Mesodermal cell (in vitro differentiated cells): ENCODE data around the gene PTPRN2.
"Not testable (repeated sequence)": the region's sequence is repeated elsewhere in the genome, so short reads cannot be mapped to it uniquely, and the experiment has no call there.

Experiments
- H3K27ac ChIP-seq: 2 replicates; pipeline ENCODE4 v1.7.0; 2013; ENCODE audit warnings: mild to moderate bottlenecking, low read depth, low read length, moderate library complexity; ENCODE audit not compliant: severe bottlenecking
- H3K36me3 ChIP-seq: 2 replicates; pipeline ENCODE4 v1.7.1; 2013; ENCODE audit warnings: mild to moderate bottlenecking, low read length, moderate library complexity; ENCODE audit not compliant: control insufficient read depth, insufficient read depth
- H3K4me1 ChIP-seq: one replicate; pipeline ENCODE4 v1.7.1; 2013; ENCODE audit warnings: mild to moderate bottlenecking, low read length; ENCODE audit not compliant: insufficient read depth, control insufficient read depth, poor library complexity, severe bottlenecking
- H3K4me3 ChIP-seq: 2 replicates; pipeline ENCODE4 v1.7.0; 2013; ENCODE audit warnings: low read length, control low read depth, mild to moderate bottlenecking; ENCODE audit not compliant: insufficient read depth, poor library complexity, severe bottlenecking; ENCODE audit errors: extremely low read depth
- H3K9me3 ChIP-seq: 2 replicates; pipeline ENCODE4 v1.7.1; 2013; ENCODE audit warnings: mild to moderate bottlenecking, low read length, moderate library complexity; ENCODE audit not compliant: control insufficient read depth
- WGBS, 2 experiments: methylation state at CpG; one replicate each; pipeline ENCODE4 v1.1.5; 2013; ENCODE audit warnings: missing lambda C conversion rate in 2 of 2; ENCODE audit not compliant: insufficient coverage in 2 of 2; 5-methylcytosine and 5-hydroxymethylcytosine counted together

PTPRN2 gene

DNA sequence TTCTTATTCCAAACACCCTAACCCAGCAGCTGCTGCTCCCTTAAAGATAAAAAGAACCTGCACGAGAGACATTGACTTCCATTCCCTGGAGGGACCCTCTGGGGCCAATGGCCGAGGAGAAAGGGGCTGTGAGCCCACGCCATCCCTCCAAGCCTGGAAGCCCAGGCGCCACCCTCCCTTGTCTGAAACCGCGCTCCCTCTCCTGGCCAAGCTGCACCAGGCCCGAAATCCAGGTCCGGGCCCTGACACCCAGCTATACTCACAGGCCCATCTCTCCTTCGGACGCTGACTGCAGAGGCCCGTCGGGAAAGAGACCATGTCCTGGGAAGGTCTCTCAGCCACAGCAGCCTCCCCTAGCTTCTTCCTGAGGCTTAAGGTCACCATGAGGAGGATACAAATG, 196.5 kb downstream of the PTPRN2 start:
- H3K36me3 ChIP-seq: no peaks in the 10 kb centered on the region
- 71 to 79% methylated on average over 6 to 12 of the region's 12 CpGs for WGBS, 2 experiments
- peaks cover 87% of the 10 kb centered on the region for H3K9me3 ChIP-seq
- H3K27ac ChIP-seq: no peak overlapping the region
- no peaks in the 10 kb centered on the region for H3K4me1 ChIP-seq
- H3K4me3 ChIP-seq: no peak overlapping the region

DNA sequence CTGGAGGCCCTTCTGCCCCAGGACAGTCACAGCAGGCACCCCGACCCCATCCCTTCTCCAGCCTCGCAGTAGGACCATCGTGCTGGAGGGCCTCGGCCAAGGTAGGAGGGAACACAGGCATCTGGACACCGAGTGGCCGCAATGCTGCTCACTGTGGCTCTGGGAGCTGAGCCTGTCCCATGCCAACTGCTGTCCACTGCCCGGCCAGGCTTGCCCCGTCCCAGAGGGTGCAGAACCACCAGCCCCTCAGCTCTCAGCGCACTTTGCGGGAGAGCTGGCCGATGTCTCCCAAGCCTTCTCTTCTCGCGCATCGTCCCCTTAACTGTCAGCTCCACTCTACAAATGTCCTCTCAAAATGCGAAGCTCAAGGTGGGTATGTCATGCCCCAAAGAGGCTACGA, 197.2 kb downstream of the PTPRN2 start:
- 78 to 82% methylated on average over 14 to 16 of the region's 16 CpGs for WGBS, 2 experiments
- Histone ChIP-seq H3K4me3 (no peak overlapping the region), H3K36me3 (no peaks in the 10 kb centered on the region), H3K9me3 (peaks cover 86% of the 10 kb centered on the region), H3K27ac (no peak overlapping the region), H3K4me1 (no peaks in the 10 kb centered on the region)

DNA sequence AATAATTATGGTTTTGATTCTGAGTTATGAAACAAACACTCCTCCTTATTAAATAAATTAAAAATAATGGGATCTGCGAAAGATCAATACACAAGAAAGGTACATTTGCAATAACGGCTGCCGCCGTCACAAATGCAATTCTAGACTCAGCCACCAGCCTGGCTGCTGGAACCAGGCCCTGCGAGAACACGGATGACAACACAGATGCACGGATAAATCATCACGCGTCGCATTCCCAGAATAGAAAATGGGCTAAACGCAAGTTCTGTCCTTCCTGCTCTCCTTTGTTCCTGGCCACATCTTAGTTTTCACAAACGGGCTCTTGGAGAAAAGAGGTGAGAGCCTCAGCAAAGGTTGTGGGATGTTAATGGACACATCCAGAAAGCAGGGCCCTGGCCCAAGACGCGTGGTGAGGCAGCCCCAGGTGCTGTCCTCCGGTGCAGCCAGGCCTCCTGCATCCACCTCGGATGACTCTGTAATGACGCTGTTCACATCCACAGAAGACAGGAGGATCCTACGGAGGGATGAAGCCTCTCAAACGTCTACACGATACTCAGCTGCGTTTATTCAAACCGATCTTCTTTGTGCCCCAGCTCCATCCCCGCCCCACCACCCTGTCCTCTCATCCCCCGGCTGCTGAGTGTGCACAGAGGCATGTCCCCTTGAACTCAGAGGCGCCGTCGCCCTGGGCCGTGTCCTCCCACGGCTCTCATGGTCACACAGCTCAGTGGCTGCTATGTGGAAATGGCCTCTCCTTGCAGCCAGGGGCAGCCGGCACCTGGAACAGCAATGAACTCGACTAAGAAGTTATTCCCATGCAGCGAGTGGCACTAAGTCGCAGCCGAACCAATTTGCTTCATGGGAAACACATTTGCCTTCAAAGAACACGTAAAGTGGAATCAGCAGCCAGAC, 197.9 kb downstream of the PTPRN2 start:
- H3K4me1 ChIP-seq: no peaks in the 10 kb centered on the region
- no peak overlapping the region for H3K4me3 ChIP-seq
- WGBS, 2 experiments: 78 to 79% methylated on average over 30 to 35 of the region's 35 CpGs
- no peaks in the 10 kb centered on the region for H3K36me3 ChIP-seq
- H3K9me3 ChIP-seq: peaks cover 86% of the 10 kb centered on the region
- no peak overlapping the region for H3K27ac ChIP-seq

DNA sequence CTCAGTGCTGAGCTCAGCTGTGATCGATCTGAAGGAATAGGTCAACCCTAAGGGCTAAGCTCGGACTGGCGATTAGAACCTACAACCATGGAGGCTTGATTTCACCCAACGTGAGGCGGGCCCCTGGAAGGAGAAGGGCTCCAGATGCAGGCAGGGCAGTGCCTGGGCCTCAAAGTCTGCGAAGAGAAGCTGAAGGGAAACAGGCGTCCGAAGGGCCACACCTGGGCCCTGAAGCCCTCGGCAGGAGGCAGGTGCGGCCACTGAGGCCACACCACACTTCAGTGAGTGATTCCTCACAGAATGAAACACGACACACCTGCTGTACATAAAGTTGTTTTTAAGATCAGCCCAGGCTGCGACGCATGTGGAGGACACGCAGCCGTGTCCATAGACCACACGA, 198.7 kb downstream of the PTPRN2 start:
- WGBS, 2 experiments: 77 to 79% methylated on average over 15 to 16 of the region's 16 CpGs
- Histone ChIP-seq H3K27ac (no peak overlapping the region), H3K9me3 (peaks cover 86% of the 10 kb centered on the region), H3K4me1 (no peaks in the 10 kb centered on the region), H3K4me3 (no peak overlapping the region), H3K36me3 (no peaks in the 10 kb centered on the region)

DNA sequence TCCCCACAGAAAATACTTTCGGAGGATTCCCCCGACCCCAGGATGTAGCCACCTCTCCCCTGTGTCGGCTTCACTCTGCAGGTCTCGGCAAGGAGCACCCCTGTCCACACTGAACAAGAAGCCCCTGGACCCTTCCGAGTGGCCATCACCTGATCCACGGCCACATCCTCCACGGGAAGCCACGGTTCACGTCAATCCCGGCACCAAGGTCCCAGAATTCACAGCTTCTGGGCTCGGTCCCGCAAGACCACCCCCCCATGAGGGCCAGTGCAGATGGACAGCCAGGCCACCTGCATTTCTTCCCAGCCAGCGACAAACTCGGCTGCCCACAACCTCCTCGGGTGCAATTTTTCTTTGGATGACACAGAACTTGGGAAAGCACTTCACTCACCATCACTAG, 199.6 kb downstream of the PTPRN2 start:
- H3K4me3 ChIP-seq: no peak overlapping the region
- H3K9me3 ChIP-seq: peaks cover 86% of the 10 kb centered on the region
- H3K27ac ChIP-seq: no peak overlapping the region
- 79 to 80% methylated on average over 13 to 14 of the region's 15 CpGs for WGBS, 2 experiments
- no peaks in the 10 kb centered on the region for H3K4me1 ChIP-seq
- H3K36me3 ChIP-seq: no peaks in the 10 kb centered on the region

DNA sequence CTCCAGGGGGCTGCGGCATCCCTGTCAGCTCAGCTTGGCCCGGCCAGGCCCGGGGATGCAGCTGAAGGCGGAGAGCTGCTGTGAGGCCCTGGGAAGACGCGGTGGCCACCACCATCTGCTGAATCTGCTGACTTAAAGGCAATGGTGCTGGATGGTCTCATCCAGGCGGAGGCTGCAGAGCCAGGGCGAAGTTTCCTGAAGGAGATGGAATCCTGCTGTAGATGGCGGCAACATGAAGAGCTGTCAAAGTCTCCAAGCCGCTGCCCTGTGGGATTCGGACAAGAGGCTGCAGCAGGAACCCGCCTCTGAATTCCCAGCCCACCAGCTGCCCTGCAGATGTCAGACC, 200.1 kb downstream of the PTPRN2 start:
- peaks cover 86% of the 10 kb centered on the region for H3K9me3 ChIP-seq
- no peak overlapping the region for H3K27ac ChIP-seq
- no peaks in the 10 kb centered on the region for H3K36me3 ChIP-seq
- H3K4me3 ChIP-seq: no peak overlapping the region
- H3K4me1 ChIP-seq: no peaks in the 10 kb centered on the region
- 79 to 88% methylated on average over 12 of the region's 12 CpGs for WGBS, 2 experiments

DNA sequence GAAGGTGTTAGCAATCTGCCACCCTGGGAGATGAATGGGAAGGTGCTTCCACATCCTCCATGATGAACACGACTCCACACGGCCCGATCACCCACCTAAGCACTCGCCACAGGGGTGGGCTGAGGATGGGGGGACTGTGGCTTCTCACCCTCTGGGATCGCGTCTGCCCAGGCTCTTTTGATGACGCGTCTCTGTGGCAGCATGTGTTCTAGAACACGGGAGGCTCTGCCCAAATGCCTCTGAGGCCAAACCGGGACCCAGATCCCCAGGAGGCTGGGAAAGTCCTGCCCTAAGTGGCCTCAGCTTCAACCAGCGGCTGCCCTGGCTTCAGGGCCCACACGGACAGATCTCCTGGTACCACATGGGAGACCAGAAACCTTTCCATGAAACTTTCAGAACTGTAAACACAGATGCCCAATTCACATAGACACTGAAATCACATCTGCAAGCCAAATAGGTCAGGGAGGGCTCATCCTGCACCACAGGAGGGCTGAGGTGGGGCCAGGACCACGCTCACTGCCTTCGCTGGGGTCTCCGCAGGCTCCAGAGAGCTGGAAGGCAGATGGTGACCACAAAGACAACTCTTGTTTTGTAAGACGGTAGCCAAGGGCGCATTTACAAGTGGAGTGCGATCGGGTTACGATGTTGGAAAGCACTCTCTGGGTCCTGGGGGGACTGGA, 200.6 kb downstream of the PTPRN2 start:
- no peak overlapping the region for H3K4me3 ChIP-seq

DNA sequence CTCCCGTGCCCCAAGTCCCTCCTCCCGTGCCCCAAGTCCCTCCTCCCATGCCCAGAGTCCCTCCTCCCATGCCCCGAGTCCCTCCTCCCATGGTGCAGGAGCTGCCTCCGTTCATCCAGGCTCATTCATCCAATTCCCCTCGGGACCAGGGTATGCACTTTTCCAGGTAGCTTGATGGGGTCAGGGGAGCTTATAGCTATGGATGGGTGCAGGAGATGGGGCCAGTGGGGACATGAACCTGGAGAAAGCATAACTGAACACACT, 201.3 kb downstream of the PTPRN2 start:
- Histone ChIP-seq H3K27ac (no peak overlapping the region), H3K4me3 (no peak overlapping the region), H3K4me1 (no peaks in the 10 kb centered on the region), H3K9me3 (peaks cover 81% of the 10 kb centered on the region), H3K36me3 (no peaks in the 10 kb centered on the region)
- WGBS, 2 experiments: 60 to 65% methylated on average over 1 to 3 of the region's 5 CpGs

More for the DNA sequence above, 200.6 kb downstream of the PTPRN2 start:
- peaks cover 86% of the 10 kb centered on the region for H3K9me3 ChIP-seq
- H3K36me3 ChIP-seq: no peaks in the 10 kb centered on the region
- 80 to 81% methylated on average over 16 of the region's 20 CpGs for WGBS, 2 experiments
- H3K27ac ChIP-seq: no peak overlapping the region
- no peaks in the 10 kb centered on the region for H3K4me1 ChIP-seq

DNA sequence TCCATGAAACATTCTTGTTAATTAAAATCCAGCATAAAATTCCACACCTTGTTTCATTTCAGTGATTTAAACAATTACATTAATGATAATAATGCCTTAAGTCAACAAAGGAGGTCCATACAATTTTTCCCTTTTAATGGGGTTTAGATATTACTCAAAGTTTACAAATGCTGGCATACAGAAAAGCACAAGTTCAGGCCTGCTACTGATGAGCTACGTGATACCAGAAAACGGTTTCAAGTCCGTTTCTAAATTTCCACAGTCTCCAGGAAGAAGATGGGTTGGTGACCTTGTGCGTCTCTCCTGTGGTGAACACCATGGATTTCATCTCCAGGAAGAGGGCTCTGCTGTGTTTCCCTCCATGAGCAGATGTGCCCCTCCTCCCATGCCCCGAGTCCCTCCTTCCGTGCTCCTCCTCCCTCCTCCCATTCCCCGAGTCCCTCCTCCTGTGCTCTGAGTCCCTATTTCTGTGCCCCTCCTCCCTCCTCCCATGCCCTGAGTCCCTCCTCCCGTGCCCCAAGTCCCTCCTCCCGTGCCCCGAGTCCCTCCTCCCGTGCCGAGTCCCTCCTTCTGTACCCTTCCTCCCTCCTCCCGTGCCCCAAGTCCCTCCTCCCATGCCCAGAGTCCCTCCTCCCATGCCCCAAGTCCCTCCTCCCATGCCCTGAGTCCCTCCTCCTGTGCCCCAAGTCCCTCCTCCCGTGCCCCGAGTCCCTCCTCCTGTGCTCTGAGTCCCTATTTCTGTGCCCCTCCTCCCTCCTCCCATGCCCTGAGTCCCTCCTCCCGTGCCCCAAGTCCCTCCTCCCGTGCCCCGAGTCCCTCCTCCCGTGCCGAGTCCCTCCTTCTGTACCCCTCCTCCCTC, 201.9 kb downstream of the PTPRN2 start:
- H3K4me3 ChIP-seq, H3K27ac ChIP-seq, H3K4me1 ChIP-seq, H3K36me3 ChIP-seq: not testable (repeated sequence)
- 73 to 83% methylated on average over 11 of the region's 20 CpGs for WGBS, 2 experiments
- H3K9me3 ChIP-seq: peaks cover 76% of the 10 kb centered on the region

DNA sequence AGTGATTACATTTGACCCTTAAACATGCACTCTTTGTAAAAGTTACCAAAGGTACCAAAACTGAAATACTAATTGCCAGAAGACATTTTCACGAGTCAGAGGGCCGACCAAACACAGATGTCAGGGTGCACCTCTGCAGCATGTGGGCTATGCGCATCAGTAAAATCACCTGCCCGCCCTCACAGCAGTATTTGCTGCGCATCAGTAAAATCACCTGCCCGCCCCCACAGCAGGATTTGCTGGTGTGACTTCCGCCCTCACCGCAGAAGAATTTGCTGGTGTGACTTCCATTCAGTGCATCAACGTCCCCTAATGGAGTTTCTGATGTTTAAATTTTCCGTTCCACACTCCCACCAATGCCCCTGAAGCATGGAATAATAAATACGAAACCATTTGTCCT, 202.9 kb downstream of the PTPRN2 start:
- Histone ChIP-seq H3K36me3 (no peaks in the 10 kb centered on the region), H3K27ac (no peak overlapping the region), H3K4me1 (no peaks in the 10 kb centered on the region), H3K4me3 (no peak overlapping the region), H3K9me3 (peaks cover 69% of the 10 kb centered on the region)
- WGBS, 2 experiments: 70% methylated on average over 10 of the region's 11 CpGs
